GM19099 (cell line): ENCODE measurements around the gene TMCC2.

Experiments used
- POLR2A ChIP-seq: IDR thresholded peaks from 3 replicates; pipeline ENCODE4 v1.6.1; 2011; ENCODE audit warnings: low read depth; ENCODE audit not compliant: insufficient read length; ENCODE audit errors: extremely low read depth

Gene TMCC2

DNA sequence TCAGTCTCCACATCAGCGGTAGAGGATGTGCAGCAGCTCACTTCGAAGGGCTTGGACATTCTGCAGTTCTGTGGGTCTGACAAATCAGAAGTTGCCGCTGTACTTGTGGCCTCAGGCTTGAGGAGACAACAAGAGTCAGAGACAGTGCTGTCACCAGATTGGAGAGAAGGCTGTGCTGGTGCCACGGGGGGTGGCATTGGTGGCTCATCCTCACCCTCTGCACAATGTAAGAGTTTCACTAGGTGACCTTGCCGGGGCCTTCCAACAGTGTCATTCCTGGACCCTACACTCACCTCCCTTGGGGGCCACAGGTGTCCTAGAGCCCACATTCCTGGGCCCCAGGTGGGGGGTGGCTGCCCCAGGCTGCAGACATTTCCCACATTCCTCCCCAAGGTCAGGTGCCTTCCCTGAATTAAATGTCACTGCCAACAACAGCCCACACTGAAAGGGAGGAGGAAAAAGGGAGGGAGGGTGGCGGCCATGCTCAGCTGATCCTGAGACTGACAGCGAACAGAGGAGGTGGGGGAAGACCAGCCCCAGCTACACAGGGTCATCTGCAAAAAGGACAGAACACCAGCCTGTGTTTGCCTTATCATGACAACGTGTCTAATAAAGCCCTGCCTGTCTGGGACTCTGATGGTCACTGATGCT is 46.4 kb downstream of the TMCC2 start:
- no peak for TF ChIP-seq POLR2A

DNA sequence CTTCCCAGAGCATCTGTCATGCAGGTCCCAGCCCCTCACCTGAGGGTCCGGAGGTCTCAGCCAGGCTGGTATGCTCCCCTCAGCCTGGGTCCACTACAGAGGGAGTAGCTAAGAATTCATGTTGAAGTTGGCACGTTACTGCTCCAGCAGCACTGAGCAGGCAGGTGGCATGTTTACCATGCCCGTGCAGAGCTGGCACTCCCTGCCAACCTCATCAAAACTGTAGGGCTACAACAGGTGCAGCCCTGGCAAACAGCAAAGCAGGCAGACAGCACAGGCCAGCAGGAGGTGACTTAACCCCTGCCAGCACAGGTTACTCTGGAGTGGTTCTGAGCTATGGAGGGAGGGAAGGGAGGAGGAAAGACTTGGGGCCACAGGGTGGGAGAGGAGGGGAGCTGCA is 47.4 kb downstream of the TMCC2 start:
- TF ChIP-seq POLR2A: no peak

DNA sequence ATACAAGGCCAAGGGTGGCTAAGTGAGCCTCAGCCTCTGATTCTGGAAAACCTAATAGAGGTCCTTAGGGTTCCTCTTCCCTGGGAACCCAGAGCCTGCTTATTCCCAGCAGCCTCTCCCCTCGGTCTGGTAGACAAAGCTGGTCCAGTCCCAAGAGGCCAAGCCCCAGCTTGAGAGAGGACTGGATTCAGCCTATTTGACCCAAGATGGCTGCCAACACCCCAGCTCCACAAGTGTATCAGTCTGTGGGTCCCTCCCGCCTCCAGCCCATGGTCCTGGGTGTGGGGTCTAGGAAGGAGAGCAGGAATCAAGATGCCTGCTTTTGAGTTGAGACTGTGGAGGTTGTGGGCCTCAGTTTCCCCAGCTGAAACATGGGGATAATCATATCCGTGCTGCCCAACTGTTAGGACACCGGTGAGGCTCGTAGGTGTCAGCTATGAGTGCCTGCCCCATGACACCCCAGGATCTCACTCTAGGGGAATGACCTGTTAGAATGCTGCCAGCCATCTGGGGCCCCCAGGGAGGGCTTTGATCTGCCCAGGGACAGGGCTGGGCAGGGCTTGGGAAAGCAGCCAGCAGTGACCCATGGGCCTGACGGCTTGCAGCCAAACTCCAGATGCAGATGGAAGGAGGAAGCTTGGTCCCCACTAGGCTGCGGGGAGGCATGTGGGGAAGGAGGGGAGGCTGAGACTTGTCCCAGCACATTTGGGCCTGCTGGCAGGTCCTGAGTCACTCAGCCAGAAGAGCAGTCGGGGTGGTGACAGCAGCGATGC is 48.4 kb downstream of the TMCC2 start:
- no peak for TF ChIP-seq POLR2A

DNA sequence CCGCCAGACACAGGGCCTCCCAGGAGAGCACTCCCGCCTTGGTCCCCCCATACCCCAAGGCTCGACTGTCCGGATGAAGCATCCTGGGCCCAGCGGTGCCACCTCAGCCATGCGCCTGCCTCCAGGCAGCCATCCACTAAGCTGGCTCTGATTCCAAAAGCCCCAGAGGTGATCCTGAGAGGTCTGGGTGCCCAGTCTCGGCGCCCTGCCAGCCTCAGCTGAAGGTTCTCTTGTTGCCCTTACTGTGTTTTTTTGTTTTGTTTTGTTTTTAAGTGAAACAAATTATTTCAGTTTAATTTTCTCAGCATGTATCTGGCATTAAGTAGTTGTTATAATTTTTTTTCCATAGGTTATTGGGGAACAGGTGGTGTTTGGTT is 48.9 kb downstream of the TMCC2 start:
- no peak for TF ChIP-seq POLR2A

DNA sequence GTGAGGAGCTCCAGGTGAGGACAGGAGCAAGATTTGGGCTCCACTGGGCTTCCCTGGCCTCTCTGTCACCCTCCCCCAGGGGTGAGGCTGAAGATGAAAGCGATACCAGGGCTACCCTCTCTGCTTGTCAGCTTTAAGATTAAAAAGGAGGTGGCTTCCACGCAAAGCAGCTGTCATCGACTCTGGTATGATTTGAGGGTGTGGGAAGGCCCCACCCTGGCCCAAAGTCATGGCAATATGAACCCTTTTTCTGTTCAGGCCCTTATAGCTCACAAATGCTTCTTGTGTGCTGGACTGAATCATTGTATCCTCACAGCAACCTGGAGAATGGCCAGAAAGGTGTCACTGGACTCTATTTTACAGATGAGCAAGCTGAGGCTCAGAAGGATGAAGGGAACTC is 52.2 kb downstream of the TMCC2 start:
- TF ChIP-seq POLR2A: no peak

DNA sequence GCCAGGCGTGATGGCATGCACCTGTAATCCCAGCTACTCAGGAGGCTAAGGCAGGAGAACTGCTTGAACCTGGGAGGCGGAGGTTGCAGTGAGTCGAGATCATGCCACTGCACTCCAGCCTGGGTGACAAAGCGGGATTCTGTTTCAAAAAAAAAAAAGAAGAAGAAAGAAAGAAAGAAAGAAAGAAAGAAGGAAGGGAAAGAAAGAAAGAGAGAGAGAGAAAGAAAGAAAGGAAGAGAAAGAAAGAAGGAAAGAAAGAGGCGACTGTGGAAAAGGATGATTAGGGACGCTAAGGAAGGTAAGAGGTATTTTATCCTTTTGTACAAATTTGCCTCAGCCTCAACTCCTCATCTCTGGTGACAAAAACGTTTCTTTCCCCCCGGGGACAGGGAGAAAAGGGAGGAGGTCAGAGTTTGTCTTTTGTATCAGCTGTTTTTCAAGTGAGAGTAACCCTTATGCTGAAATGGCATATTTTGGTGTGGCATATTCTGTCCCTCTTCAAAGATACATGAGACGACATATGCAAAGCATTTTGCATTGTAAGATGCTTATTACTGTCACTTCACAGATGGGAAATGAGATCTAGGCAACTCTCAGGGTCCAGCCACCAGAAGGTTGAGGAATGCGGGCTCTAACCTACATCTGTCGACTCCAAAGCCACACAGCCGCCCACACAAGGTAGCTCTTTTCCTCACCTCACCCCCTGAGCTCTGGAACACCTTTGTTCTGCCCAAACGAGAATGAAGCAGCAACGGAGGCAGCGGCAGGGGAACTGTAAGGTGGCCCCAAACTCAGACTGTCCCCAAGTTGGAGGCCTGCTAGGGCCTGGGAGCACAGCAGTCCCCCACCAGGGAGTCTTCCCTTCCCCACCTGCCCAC is 55.8 kb downstream of the TMCC2 start:
- no peak for TF ChIP-seq POLR2A

DNA sequence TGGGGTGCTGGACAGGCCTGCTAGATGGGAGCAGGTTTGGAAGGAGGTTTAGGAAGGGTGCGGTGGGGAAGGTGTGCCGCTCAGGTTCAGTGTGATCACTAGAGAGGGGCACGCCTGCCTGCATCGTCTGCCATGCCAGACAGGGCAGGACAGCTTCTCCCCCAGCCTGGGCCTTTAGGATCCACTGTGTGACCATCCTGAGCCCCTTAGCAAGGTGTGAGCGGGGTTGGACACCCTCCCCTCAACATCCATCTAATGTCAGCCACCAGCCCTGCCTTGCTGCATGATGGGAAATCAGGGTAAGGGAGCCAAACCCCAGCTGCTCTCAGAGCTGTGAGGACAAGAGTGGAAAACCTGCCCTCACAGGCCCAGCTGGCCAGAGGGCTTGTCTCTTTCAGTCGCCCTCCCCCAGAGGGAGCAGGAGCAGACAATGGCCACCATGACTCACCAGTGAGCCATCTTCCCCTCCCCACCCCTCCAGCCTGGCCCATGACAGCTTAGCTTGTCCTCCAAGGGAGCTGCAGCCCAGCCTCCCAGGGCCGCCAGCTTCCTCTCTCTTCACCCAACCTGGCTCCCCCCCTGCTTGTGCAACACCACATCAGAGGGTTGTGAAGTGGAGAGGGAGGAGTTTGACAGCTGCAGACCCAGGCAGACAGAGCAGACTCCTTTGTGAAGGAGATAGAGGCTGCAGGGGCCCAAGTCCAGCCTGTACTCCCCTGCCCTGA is 56.8 kb downstream of the TMCC2 start:
- no peak for TF ChIP-seq POLR2A

DNA sequence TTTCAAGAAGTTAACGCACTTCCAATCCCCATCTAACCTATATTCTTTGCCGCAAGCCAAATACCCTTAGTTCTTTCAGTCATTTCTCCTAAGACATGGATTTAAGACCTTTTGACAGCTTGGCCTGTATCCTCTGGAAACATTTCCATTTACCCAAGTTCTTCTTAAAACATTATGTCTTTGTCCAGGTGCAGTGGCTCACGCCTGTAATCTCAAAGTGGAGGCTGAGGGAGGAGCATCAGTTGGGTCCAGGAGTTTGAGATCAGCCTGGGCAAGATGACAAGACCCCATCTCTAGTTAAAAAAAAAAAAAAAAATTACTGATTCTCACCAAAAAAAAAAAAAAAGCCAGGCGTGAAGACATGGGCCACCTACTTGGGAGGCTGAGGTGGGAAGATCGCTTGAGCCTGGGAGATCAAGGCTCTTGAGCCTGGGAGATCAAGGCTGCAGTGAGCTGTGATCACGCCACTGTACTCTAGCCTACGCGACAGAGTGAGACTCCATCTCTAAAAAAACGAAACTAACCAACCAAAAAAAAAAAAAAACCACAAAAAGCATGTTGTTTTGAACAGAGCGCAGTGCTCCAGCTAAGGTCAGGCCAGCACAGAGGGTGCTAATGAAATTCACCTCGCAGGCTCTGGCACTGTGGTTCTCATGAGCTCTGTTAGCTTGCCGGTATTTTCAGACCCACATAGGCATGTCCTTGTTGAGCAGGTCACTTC is 57.8 kb downstream of the TMCC2 start:
- TF ChIP-seq POLR2A: peak; percentile 15

DNA sequence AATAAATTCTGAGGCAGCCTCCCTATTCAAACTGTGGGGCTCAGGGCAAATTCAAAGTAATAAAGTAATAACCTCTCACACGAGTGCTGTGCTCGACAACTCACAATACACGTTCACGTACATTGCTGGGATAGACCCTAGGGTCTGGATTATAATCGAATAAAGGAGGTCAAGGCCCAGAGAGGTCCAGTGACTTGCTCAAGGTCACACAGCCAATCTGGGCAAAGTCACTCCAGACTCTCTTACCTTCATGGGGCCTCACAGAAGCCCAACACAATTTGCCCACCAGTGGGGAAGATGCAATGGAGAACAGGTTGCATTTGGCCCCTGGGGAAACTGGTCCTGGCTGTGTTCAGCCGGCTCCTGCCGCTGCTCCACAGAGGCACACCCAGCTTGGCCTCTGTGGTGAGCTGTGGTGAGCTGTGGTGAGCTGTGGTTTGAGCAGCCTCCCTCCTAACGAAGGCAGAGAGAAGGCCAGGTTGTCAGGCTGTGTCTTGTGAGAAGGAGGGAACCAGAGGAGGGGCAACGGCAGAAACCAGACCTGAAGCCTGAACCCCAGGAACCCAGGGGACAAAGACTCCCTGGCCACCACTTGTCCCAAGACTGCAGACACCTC is 58.7 kb downstream of the TMCC2 start:
- no peak for TF ChIP-seq POLR2A

DNA sequence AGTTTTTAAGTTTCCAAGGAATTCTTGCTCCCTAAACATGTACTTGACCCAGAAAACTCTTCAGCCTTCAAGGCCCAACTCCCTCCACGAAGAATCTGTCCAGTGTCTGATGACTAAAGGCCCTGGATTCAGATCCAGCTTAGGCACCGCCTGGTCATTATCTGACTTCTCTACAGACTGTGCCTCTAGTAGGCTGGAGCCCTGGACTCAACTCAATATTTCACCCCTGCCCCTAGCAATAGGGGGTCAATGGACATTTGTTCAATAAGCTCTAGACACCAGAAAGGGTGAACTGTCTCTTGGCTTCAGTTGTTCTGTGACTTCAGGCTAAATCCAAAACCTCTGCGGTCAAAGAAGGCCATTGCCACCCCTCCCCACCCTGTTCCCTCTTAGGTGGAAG is 59.3 kb downstream of the TMCC2 start:
- TF ChIP-seq POLR2A: no peak

DNA sequence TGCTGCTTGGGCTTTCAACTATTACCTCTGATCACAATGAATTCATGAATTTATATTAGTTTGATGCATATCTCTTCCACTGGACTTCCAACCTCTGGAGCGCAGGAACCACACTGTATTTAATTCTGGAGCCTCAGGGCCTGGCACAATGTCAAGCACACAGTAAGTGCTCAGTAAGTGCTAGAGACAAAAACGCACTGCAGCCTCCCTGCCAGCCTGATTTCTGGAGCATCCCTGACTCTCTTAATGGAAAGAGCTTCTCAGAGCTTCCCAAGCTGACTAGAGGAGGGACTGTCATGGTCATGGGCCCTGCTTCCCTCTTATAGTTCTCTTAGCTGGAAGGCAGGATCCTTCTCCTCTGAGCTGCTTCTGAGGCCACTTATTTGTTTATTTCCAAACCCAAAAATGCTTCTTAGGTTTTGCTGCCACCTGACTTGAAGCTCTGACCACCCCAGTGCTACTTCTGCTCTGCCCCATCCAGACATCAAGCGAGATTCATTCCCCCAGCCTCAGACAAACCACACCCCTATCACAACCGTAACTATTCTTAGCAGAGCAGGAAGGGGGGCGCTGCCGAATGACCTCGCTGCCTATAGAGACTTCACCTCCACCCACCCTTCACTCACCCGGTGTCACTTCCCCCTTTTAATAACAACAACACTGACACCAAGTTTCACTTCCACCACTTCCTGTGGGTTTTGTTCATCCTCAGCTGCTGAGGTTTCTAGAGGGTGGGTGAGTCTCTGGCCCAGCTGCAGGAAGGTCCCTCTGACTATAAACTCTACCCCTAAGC is 60.2 kb downstream of the TMCC2 start:
- no peak for TF ChIP-seq POLR2A

DNA sequence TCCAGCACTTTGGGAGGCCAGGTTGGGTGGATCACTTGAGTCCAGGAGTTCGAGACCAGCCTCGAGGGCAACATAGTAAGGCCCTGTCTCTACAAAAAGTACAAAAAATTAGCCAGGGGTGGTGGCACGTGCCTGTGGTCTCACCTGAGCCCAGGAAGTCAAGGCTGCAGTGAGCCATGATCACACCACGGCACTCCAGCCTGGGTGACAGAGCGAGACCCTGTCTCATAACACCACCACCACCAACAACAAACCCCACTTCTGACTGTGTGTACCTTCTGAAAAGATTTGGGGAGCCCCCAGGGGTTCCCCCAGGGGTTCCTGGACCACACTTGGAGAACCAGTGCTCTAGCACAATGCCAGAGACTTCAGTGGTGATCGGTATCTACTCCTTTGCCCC is 63.9 kb downstream of the TMCC2 start:
- no peak for TF ChIP-seq POLR2A
